Right lobe of liver (tissue), 4 donors: ENCODE measurements around the gene LRMDA.

Experiments used
- CTCF ChIP-seq, 4 donors: fragments of 200-600 bp in 3 of 4; fragments of 450-650 bp in 1 of 4; IDR thresholded peaks; one replicate each; pipeline versions ENCODE4 v1.5.1 to v1.8.0; 2016 to 2022; ENCODE audit warnings: antibody characterized with exemption in 4 of 4, mild to moderate bottlenecking in 2 of 4
- POLR2A ChIP-seq: fragments of 450-650 bp; IDR thresholded peaks from one replicate; pipeline ENCODE4 v1.6.1; 2017; ENCODE audit warnings: antibody characterized with exemption, mild to moderate bottlenecking
- donor health status: DM: no; HTN: no; CAD: no.
- donor health status: DM: no; HTN: no; CAD: no.
- donor health status: DM: no; HTN: yes; CAD: no.

GRCh38 chr10:76139431-76139830 lies 708.0 kb downstream of the LRMDA start:
- TF ChIP-seq CTCF (IDR thresholded peaks at IDR 0.05), result no peak
- TF ChIP-seq POLR2A, result no peak
